HepG2 (cell line): ENCODE measurements around the gene GRIN3B. TPM values are rescaled to one million over a fixed set of nuclear protein-coding genes. Genes with fewer than 3 reads are reported as not detected.

Source experiments
- EHMT2 ChIP-seq: fragments of 200-600 bp; sonication (generic); IDR thresholded peaks from 2 replicates; pipeline ENCODE4 v1.7.0; 2017; ENCODE audit warnings: antibody characterized with exemption, low read depth, low read length, borderline replicate concordance
- FOXP4 ChIP-seq: sonication (generic); formaldehyde crosslinking; IDR thresholded peaks from 2 replicates; pipeline ENCODE4 v1.4.0; 2020; ENCODE audit warnings: missing genetic modification reagents
- GTF2F1 ChIP-seq: fragments of 150-350 bp; IDR thresholded peaks from 2 replicates; pipeline ENCODE4 v1.6.1; 2014; ENCODE audit warnings: low read length
- HDAC1 ChIP-seq: sonication (generic); formaldehyde crosslinking; IDR thresholded peaks from 2 replicates; pipeline ENCODE4 v1.5.1; 2020; ENCODE audit warnings: mild to moderate bottlenecking, missing genetic modification reagents
- HNF4G ChIP-seq, 2 experiments: sonication (generic) in 1 of 2; formaldehyde crosslinking in 1 of 2; IDR thresholded peaks; 2 replicates each; pipeline versions ENCODE4 v1.4.0 to v1.6.1; 2011 to 2020; ENCODE audit warnings: borderline replicate concordance in 2 of 2, low read depth in 2 of 2, mild to moderate bottlenecking in 2 of 2, low read length in 1 of 2, missing genetic modification reagents in 1 of 2, moderate library complexity in 1 of 2
- KAT7 ChIP-seq: IDR thresholded peaks from 2 replicates; pipeline ENCODE4 v1.6.1; 2018; ENCODE audit warnings: borderline replicate concordance, missing compliant biosample characterization
- KLF15 ChIP-seq: sonication (generic); formaldehyde crosslinking; IDR thresholded peaks from 2 replicates; pipeline ENCODE4 v1.8.1; 2023; ENCODE audit warnings: borderline replicate concordance, mild to moderate bottlenecking, inconsistent platforms, missing genetic modification reagents, mixed read lengths
- MIER3 ChIP-seq: IDR thresholded peaks from 2 replicates; pipeline ENCODE4 v1.6.1; 2016; ENCODE audit warnings: missing compliant biosample characterization, borderline replicate concordance
- PHF21A ChIP-seq: sonication (generic); formaldehyde crosslinking; IDR thresholded peaks from 2 replicates; pipeline ENCODE4 v1.5.0; 2020; ENCODE audit warnings: mild to moderate bottlenecking, missing genetic modification reagents
- RBAK ChIP-seq: sonication (generic); formaldehyde crosslinking; IDR thresholded peaks from 2 replicates; pipeline ENCODE4 v1.5.1; 2020; ENCODE audit warnings: mild to moderate bottlenecking, missing genetic modification reagents
- REPIN1 ChIP-seq: sonication (generic); formaldehyde crosslinking; IDR thresholded peaks from 2 replicates; pipeline ENCODE4 v1.8.0; 2022; ENCODE audit warnings: missing genetic modification reagents, low read depth, mild to moderate bottlenecking, borderline replicate concordance
- RFX5 ChIP-seq: IDR thresholded peaks from 2 replicates; pipeline ENCODE4 v1.6.1; 2011; ENCODE audit warnings: low read depth, low read length, improper control_type of control experiment
- THAP11 ChIP-seq: IDR thresholded peaks from 2 replicates; pipeline ENCODE4 v1.6.1; 2016; ENCODE audit warnings: missing biosample characterization, missing genetic modification reagents
- THAP8 ChIP-seq: sonication (generic); formaldehyde crosslinking; IDR thresholded peaks from 2 replicates; pipeline ENCODE4 v1.5.1; 2020; ENCODE audit warnings: missing genetic modification reagents, mild to moderate bottlenecking, borderline replicate concordance
- ZGPAT ChIP-seq: IDR thresholded peaks from 2 replicates; pipeline ENCODE4 v1.6.1; 2016; ENCODE audit warnings: mild to moderate bottlenecking
- ZNF10 ChIP-seq: sonication (generic); formaldehyde crosslinking; IDR thresholded peaks from 2 replicates; pipeline ENCODE4 v1.4.0; 2020; ENCODE audit warnings: mild to moderate bottlenecking, low read depth, missing genetic modification reagents, borderline replicate concordance
- ZNF124 ChIP-seq: sonication (generic); formaldehyde crosslinking; IDR thresholded peaks from 2 replicates; pipeline ENCODE4 v1.4.0; 2020; ENCODE audit warnings: missing genetic modification reagents
- ZNF234 ChIP-seq: sonication (generic); formaldehyde crosslinking; conservative IDR thresholded peaks from 2 replicates; pipeline ENCODE4 v1.5.1; 2020; ENCODE audit warnings: mild to moderate bottlenecking, missing genetic modification reagents
- ZNF30 ChIP-seq: sonication (generic); formaldehyde crosslinking; IDR thresholded peaks from 2 replicates; pipeline ENCODE4 v1.5.0; 2020; ENCODE audit warnings: mild to moderate bottlenecking, missing genetic modification reagents
- ZNF597 ChIP-seq: sonication (generic); formaldehyde crosslinking; IDR thresholded peaks from 2 replicates; pipeline ENCODE4 v1.5.0; 2020; ENCODE audit warnings: missing genetic modification reagents
- ZNF670 ChIP-seq: sonication (generic); formaldehyde crosslinking; IDR thresholded peaks from 2 replicates; pipeline ENCODE4 v1.8.0; 2022; ENCODE audit warnings: mild to moderate bottlenecking, missing genetic modification reagents, borderline replicate concordance
- ZNF766 ChIP-seq: sonication (generic); formaldehyde crosslinking; IDR thresholded peaks from 2 replicates; pipeline ENCODE4 v1.5.0; 2020; ENCODE audit warnings: missing genetic modification reagents, borderline replicate concordance
- ZNF841 ChIP-seq: sonication (generic); formaldehyde crosslinking; IDR thresholded peaks from 2 replicates; pipeline ENCODE4 v1.8.1; 2023; ENCODE audit warnings: missing genetic modification reagents, borderline replicate concordance
- ZSCAN31 ChIP-seq: sonication (generic); formaldehyde crosslinking; IDR thresholded peaks from 2 replicates; pipeline ENCODE4 v1.5.0; 2020; ENCODE audit warnings: low read depth, mild to moderate bottlenecking, missing genetic modification reagents
- polyA plus RNA-seq, 8 experiments: library from polyadenylated mRNA; depleted of rRNA in 3 of 8; stranded (reverse) in 7 of 8; unstranded in 1 of 8; fragments of >200 nt; fragmentation: Illumina TruSeq in 4 of 8; extraction: Trizol in 4 of 8; gene quantifications; 2 replicates each; pipeline versions ENCODE4 v1.2.1 to v1.2.3, GENCODE V29; 2011 to 2016; ENCODE audit warnings: low read depth in 4 of 8, missing spikeins in 1 of 8, mixed read lengths in 1 of 8; ENCODE audit not compliant: insufficient read depth in 1 of 8
- total RNA-seq, 5 experiments: library from RNA; depleted of rRNA; stranded (reverse); fragments of >200 nt; fragmentation: Illumina TruSeq; extraction: Trizol; gene quantifications; 2 replicates each; pipeline ENCODE4 v1.2.3, GENCODE V29; 2016; ENCODE audit warnings: low read depth in 1 of 5

The GRIN3B gene
- total and polyA plus RNA-seq, 2 of the 13 experiments (the other 11 are each of a cell fraction or from before 2014, with no cell fraction given): 0.07 to 0.20 TPM

- TF ChIP-seq HNF4G (IDR thresholded peaks at IDR 0.05; ENCODE audit: borderline replicate concordance, low read depth, low read length) (no peak), HNF4G (CRISPR knock-in tag; IDR thresholded peaks at IDR 0.05; ENCODE audit: borderline replicate concordance, low read depth) (no peak), ZNF30 (CRISPR knock-in tag) (peak; percentile 48; the same call in 1 of the 2 replicates), MIER3 (CRISPR knock-in tag) (peak; percentile 30; the same call in 1 of the 2 replicates), ZNF766 (CRISPR knock-in tag) (0 out of 2 replicates have a peak, but pooled peaks have one; percentile 38), RBAK (CRISPR knock-in tag) (peak; percentile 40; the same call in 1 of the 2 replicates), ZNF841 (CRISPR knock-in tag) (no peak), THAP8 (CRISPR knock-in tag) (no peak), ZGPAT (CRISPR knock-in tag) (peak; percentile 62), ZNF234 (CRISPR knock-in tag) (no peak), KLF15 (CRISPR knock-in tag) (0 out of 2 replicates have a peak, but pooled peaks have one; percentile 24), PHF21A (no peak; the same call in 1 of the 2 replicates), KAT7 (CRISPR knock-in tag) (no peak; the same call in 1 of the 2 replicates), EHMT2 (no peak), ZNF10 (CRISPR knock-in tag) (no peak), REPIN1 (CRISPR knock-in tag) (peak; percentile 85), HDAC1 (CRISPR knock-in tag) (peak; percentile 85), FOXP4 (CRISPR knock-in tag) (no peak), ZNF124 (no peak; the same call in 1 of the 2 replicates), ZNF597 (CRISPR knock-in tag) (no peak), ZSCAN31 (CRISPR knock-in tag) (no peak), ZNF670 (CRISPR knock-in tag) (no peak; the same call in 1 of the 2 replicates), RFX5 (no peak), GTF2F1 (no peak), THAP11 (CRISPR knock-in tag) (peak; percentile 39; the same call in 1 of the 2 replicates)
Measured at GRCh38 chr19:1050989-1051788, 51.0 kb downstream of the GRIN3B start (continued).
